GM03348 (cell line): ENCODE measurements around the gene GABBR2.
A peak's percentile ranks its signal among the peaks of the same experiment; 100 is the strongest.

ENCODE experiments used
- DNase-seq: peaks from one replicate; pipeline ENCODE4 v3.0.0; 2012; ENCODE audit warnings: low spot score

The GABBR2 gene

GRCh38 chr9:98368366-98369065, 340.2 kb downstream of the GABBR2 start:
- DNase-seq, result no peak

- no peak for DNase-seq
Measured at GRCh38 chr9:98367923-98368322, 340.8 kb downstream of the GABBR2 start.

DNA sequence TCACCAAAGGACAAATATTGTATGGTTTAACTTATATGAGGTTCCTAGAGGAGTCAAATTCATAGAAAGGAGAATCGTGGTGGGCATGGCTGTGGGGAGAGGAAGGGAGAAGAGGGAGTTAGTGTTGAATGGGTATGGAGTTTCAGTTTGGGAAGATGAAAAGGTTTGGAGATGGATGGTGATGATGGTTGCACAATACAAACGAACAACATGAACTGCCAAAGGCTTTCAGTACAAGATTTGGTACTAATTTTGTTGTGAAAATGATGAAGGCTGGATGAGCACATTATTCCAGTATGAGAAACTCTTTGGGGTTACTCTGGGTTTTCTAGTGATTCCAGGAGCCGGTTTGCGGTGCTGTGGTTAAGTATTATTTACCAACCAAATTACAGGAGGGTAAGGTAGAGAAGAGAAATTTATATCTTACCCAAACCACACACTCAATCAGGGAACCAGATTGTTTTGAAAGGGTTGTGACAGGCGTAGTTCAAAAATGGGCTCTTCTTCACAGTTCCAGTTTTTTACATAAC, 341.3 kb downstream of the GABBR2 start:
- no peak for DNase-seq

DNA sequence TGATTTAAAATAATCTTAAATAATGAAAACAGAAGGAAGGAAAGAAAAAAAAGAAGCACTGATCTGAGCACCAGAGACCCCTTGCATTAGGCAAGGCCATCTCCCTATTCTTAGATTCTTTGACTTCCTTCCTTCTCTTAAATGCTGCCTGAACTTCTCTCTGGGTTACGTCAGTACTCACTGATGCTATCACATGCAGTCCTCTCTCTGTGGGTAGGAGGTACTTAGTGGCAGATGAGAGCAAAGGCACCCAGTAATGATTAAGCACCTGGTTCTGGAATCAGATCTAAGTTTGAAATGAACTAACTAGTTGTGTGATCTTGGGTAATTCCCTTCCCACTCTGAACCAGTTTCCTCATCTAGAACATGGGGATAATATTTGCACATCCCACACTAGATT, 343.0 kb downstream of the GABBR2 start:
- DNase-seq, result no peak

GRCh38 chr9:98365227-98365669, 343.5 kb downstream of the GABBR2 start:
- DNase-seq, result no peak

DNA sequence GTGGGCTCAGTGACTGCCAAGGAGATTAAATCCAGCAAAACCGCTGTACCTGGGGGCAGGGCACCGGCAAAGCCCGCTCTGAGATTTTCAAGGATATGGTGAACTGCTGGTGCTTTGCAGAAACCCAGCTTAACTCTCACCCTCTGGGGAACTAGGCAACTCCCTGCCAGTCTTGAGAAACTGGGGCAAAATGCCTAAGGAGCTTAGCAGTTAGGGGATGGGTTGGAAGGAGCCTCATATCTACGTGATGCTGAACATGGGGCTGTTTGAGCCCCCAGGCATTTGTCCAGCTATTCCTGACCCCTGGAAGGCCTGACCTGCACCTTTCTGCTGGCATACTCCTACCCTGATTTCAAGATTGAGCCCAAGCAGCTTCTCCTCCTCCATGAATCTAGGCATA, 344.6 kb downstream of the GABBR2 start:
- DNase-seq, result no peak

- DNase-seq, result no peak
Measured at GRCh38 chr9:98363644-98364043, 345.1 kb downstream of the GABBR2 start.

DNA sequence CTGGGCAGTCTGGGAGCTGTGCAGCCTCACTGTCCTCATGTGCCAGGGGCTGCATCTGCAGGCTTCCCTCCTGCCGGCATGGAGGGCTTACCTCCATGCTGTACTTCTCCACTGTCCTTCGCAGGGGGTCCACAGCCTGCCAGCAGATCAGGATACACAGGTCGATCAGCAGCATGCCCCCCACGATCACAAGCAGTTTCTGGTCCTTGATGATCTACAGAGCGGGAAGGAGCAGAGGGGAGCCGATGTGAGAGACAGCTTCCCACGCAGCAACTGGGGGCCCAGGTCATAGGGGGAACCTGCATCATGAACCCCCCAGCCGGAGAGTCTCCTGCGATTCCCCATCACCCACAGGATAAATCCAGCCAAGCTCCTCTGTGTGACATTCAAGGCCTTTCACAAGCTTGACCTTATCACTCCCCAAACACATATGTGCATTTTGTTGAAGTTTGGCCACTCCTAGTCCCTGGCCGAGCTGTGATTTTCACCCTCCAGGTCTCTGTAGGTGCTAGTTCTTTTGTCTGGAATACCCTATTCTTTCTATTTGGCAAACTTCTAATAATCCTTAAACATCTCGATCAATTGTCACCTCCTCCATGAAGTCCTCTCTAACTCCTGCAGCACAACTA, 346.0 kb downstream of the GABBR2 start:
- no peak for DNase-seq

- no peak for DNase-seq
Measured at GRCh38 chr9:98361645-98362044, 347.1 kb downstream of the GABBR2 start.

DNA sequence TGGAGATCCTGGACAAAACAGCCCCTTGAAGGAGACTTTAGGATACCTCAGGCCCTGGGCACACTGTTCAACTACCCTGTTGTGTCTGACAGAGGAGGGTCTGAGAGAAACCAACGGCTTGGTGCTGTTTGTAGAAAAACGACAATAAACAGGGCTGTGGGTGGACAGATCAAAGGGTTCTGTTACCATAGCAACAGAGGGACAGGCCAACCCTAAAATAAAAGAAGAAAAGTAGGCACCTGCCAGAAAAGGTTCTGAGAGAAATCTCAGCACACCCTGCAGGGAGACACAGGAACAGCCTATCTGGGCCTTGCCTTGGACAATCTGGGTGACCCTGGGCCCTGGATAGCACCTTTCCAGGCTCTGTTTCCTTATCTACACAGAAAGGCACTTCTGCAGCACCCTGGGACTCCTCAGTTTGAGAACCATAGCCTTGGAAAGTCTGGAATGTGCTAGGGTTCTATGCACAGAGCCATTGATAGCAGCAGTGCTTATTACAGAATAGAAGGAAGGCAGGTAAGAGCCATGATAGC, 348.5 kb downstream of the GABBR2 start:
- no peak for DNase-seq

- DNase-seq, result no peak
Measured at GRCh38 chr9:98359569-98359968, 349.2 kb downstream of the GABBR2 start.

DNA sequence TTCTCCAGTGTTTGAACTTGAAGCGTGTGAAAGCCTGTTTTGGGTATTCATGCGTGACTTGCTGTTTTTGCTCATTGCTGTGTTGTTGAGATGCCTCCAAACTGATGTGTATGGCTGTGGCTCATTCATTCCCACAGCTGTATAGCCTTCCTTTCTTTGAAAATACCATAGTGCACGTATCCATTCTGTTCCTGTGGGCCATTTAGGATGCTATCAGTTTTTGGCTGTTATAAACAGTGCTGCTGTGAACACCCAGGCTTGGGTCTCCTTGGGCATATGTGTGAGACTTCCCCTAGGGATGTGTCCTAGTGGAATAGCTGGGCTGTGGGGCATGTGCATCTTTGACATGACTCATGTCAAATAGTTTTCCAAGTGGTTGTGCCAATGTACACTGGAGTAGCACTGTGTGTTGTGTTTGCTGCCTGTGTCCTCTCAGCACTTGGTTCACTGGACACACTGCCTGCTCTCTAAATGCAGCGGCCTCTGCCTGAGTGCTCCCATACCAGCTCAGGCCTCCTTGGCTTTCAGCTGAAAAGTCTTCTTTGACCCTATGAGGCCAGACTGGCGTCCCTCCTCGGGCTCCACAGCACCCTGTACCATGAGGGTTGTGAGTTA, 350.7 kb downstream of the GABBR2 start:
- peak; percentile 42 for DNase-seq

DNA sequence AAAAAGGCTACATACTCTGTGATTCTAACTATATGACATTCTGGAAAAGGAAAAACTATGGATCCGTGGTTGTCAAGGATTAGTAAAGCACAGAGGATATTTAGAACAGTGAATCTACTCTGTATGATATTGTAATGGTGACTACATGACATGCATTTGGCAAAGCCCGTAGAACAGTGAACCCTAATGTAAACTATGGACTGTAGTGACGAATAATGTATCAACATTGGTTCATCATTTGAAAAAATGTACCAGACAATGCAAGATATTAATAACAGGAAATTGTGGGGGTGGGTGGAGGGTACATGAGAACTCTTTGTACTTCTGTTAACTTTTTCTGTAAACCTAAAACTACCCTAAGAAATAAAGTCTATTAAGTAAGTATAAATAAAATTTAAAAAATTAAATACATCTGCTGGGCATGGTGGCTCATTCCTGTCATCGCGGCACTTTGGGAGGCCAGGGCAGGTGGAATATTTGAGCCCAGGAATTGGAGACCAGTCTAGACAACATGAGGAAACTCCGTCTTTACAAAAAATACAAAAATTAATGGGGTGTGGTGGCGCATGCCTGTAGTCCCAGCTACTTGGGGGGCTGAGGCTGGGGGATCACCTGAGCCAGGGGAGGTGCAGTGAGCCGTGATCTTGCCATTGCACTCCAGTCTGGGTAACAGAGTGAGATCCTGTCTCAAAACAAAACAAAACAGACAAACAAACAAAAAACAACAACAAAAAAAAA, 351.6 kb downstream of the GABBR2 start:
- no peak for DNase-seq

- no peak for DNase-seq
Measured at GRCh38 chr9:98356326-98356725, 352.4 kb downstream of the GABBR2 start.

DNA sequence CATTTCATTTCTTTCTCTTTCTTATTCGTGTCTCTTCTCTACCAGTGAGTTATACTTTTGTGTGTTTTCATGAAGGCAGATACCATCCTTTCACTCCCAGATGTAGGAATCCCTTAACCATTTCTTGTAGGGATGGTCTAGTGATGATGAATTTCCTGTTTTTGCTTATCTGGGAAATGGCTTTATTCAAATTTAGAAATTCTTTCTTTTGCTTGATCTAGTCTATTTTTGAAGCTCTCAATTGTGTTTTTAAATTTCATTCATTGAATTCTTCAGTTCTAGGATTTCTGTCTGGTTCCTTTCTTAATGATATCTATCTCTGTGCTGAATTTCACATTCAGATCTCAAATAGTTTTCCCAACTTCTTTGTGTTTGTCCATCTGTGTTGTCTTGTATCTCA, 357.4 kb downstream of the GABBR2 start:
- DNase-seq, result no peak

- no peak for DNase-seq
Measured at GRCh38 chr9:98347642-98348041, 361.1 kb downstream of the GABBR2 start.

- no peak for DNase-seq
Measured at GRCh38 chr9:98345011-98345410, 363.7 kb downstream of the GABBR2 start.

- no peak for DNase-seq
Measured at GRCh38 chr9:98344581-98344980, 364.2 kb downstream of the GABBR2 start.

DNA sequence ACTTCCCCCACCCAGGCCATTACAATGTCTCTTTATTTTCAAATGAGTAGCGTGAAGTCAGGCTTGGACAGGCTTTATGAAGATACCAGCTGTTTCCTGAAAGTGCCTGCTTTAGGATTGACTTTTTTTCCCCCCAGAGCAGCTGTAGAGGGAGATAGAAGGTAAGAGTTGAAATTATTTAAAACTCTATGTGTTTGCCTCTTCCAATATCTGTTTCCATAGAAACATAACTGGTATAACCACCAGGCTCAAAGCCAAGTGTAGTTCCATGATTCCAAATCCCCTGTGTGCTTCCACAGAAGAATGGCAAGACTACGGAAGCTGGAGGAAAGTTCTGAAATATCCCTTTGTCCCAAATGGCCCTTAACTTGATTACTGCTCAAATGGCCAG, 365.9 kb downstream of the GABBR2 start:
- DNase-seq, result no peak

DNA sequence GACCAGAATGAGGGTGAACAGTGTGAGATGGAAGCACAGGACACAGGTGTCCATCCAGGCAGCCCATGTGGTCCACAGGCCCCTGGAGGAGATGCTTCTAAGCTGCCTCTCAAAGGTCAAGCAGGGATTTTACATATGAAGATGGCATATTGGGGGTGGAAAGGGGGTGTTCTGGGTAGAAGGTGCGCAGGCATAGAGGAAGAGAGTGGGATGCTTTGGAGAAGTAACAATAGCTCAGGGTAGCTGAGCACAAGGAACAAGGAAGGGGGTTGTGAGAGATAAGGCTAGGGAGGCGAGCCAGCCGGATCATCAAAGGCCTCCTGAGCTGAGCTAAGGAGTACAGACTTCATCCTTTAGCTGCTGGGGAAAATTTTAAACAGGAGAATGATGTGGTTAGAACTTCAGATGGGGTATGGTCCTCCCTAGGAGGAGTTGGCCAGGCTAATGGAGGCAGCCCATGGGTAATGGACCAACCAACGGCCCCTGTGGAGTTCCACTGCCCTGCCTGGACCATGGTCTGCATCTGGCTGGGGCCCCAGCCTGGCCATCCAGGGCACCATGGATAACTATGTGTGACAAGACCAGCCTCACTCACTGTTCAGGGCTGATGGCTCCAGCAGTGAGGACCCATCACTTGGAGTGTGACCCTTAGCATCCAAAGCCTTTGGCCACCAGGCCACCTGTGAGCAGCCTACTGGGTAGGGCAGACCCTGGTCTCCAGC, 366.5 kb downstream of the GABBR2 start:
- DNase-seq, result no peak
